ENCODE measurements around the gene MAD1L1. TPM values are rescaled to one million over a fixed set of nuclear protein-coding genes. Genes with fewer than 3 reads are reported as not detected.

The MAD1L1 gene
- total and polyA plus RNA-seq, 4 donors = 43.0 to 54.9 (median 49.9) TPM

DNA sequence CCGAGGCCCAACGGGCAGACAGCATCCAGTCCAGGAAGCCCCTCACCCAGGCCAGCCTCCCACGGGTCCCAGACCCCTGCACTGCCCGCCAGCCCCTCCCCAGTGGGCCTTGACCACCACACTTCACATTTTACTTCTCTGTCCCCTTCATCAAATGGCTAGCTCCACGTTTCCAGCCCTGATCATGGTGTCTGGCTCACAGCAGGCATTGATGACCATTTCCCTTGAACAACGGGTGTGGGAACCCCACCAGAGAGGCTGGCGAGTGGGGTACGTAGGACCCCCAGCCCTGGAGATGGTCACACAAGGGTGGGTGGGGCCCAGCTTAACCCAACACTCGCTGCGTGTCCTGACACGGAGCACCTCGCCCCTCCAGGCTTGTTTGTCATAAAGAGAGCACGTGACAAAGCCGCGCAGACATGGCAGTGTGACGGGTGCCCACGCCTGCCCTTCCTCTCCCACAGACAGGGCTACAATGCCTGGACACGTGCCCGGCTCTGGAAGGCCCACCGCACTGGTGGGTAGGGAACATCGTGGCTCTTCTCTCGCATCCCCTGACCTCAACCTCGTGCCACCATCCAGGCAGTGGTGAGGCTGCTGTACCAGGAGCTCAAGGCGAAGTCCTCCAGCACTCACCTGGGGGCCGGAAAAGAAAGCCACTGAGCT is 267.7 kb downstream of the MAD1L1 start:
- Histone ChIP-seq H3K4me1 (ENCODE audit: control insufficient read depth in 5 of 5, insufficient read depth in 5 of 5, low read length in 5 of 5) (no peaks in the 10 kb centered on the region), H3K9ac (ENCODE audit: insufficient read depth in 1 of 2, low read length in 2 of 2) (no peak overlapping the region), H3K4me3 (no peak overlapping the region), H3K9me3 (ENCODE audit: control insufficient read depth in 4 of 4, insufficient read depth in 3 of 4, low read length in 3 of 4) (no peaks in the 10 kb centered on the region), H3K36me3 (ENCODE audit: control insufficient read depth in 4 of 4, insufficient read depth in 4 of 4, low read length in 4 of 4) (peaks cover 0 to 9% (median 0%) of the 10 kb centered on the region in 4 donors), H3K27me3 (ENCODE audit: control insufficient read depth in 3 of 3, insufficient read depth in 3 of 3, low read length in 2 of 3) (no peaks in the 10 kb centered on the region), H3K27ac (ENCODE audit: low read depth in 1 of 2, low read length in 1 of 2) (no peak overlapping the region)
- 95 to 97% methylated on average over 25 of the region's 25 CpGs for WGBS, 2 donors
- DNase-seq = no peak
- TF ChIP-seq, protein P1, sequence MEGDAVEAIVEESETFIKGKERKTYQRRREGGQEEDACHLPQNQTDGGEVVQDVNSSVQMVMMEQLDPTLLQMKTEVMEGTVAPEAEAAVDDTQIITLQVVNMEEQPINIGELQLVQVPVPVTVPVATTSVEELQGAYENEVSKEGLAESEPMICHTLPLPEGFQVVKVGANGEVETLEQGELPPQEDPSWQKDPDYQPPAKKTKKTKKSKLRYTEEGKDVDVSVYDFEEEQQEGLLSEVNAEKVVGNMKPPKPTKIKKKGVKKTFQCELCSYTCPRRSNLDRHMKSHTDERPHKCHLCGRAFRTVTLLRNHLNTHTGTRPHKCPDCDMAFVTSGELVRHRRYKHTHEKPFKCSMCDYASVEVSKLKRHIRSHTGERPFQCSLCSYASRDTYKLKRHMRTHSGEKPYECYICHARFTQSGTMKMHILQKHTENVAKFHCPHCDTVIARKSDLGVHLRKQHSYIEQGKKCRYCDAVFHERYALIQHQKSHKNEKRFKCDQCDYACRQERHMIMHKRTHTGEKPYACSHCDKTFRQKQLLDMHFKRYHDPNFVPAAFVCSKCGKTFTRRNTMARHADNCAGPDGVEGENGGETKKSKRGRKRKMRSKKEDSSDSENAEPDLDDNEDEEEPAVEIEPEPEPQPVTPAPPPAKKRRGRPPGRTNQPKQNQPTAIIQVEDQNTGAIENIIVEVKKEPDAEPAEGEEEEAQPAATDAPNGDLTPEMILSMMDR (IDR thresholded peaks at IDR 0.05; ENCODE audit: control extremely low read depth, extremely low read depth) = no peak
- no peak for ATAC-seq (ENCODE audit: insufficient read depth, low FRiP score)

DNA sequence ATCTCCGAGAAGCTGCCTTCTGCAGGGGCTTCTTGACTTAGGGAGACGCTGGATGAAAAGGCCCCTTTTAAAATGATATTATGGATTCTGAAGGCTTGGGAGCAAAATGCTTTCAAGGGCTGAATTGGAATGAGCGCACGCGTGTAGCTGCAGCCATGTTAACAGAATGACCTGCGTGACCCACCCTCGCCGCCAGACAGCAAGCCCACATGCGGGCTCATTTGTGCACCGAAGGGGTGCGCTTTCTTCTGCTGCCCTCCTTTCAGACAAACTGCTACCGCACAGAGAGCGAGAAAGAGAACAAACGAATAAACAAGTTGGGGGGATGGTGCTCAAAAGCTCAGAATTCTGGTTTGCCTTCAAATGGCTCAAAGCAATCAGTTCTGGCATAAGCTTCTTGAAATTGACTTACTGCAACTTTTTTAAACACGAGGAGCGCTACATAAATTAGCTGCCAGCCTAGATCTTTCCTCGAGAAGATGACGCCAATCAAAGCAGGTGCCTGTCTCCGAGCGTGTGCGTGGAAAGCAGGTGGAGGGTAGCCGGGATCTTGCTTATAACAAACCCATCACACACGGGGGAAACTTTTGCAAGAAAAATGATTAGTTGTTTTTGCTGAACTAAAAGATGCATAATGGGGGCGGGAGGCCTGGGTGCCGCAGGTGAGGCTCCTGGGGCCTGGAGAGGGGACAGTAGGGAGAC is 268.4 kb downstream of the MAD1L1 start:
- Histone ChIP-seq H3K4me3 (no peak overlapping the region), H3K36me3 (ENCODE audit: control insufficient read depth in 4 of 4, insufficient read depth in 4 of 4, low read length in 4 of 4) (peaks cover 0 to 9% (median 0%) of the 10 kb centered on the region in 4 donors), H3K27ac (ENCODE audit: low read depth in 1 of 2, low read length in 1 of 2) (no peak overlapping the region), H3K9ac (ENCODE audit: insufficient read depth in 1 of 2, low read length in 2 of 2) (no peak overlapping the region), H3K4me1 (ENCODE audit: control insufficient read depth in 5 of 5, insufficient read depth in 5 of 5, low read length in 5 of 5) (no peaks in the 10 kb centered on the region), H3K27me3 (ENCODE audit: control insufficient read depth in 3 of 3, insufficient read depth in 3 of 3, low read length in 2 of 3) (no peaks in the 10 kb centered on the region), H3K9me3 (ENCODE audit: control insufficient read depth in 4 of 4, insufficient read depth in 3 of 4, low read length in 3 of 4) (no peaks in the 10 kb centered on the region)
- DNase-seq (no peak), ATAC-seq (ENCODE audit: insufficient read depth, low FRiP score) (no peak)
- 95% methylated on average over 25 of the region's 25 CpGs for WGBS, 2 donors
- TF ChIP-seq, protein P1 (IDR thresholded peaks at IDR 0.05; ENCODE audit: control extremely low read depth, extremely low read depth) = no peak

DNA sequence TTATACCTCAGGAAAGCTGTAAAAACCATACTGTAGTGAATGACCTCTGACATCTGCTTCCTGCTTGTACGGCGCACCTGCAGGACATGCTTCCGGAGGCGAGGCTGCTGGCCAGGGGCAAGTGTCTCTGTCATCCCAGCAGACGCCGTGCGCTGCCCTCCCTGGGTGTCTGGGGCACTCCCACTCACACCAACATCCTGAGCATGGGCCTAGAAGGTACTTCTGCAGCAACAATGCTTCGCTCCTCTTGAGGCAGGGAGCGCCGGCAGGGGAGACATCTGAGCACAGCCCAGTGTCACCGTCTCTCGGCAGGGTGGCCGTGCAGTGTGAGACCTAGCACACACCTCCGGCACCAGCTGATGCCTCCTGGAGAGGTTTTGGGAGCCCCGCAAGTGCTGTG is 269.2 kb downstream of the MAD1L1 start:
- H3K9ac ChIP-seq (ENCODE audit: insufficient read depth in 1 of 2, low read length in 2 of 2) = no peak overlapping the region
- H3K27me3 ChIP-seq (ENCODE audit: control insufficient read depth in 3 of 3, insufficient read depth in 3 of 3, low read length in 2 of 3) = no peaks in the 10 kb centered on the region
- H3K4me3 ChIP-seq = no peak overlapping the region
- WGBS, 2 donors = 95 to 96% methylated on average over 15 of the region's 15 CpGs
- DNase-seq = no peak
- no peaks in the 10 kb centered on the region for H3K9me3 ChIP-seq (ENCODE audit: control insufficient read depth in 4 of 4, insufficient read depth in 3 of 4, low read length in 3 of 4)
- H3K4me1 ChIP-seq (ENCODE audit: control insufficient read depth in 5 of 5, insufficient read depth in 5 of 5, low read length in 5 of 5) = no peaks in the 10 kb centered on the region
- ATAC-seq (ENCODE audit: insufficient read depth, low FRiP score) = no peak
- no peak overlapping the region for H3K27ac ChIP-seq (ENCODE audit: low read depth in 1 of 2, low read length in 1 of 2)
- TF ChIP-seq, protein P1 (IDR thresholded peaks at IDR 0.05; ENCODE audit: control extremely low read depth, extremely low read depth) = no peak
- peaks cover 0 to 9% (median 0%) of the 10 kb centered on the region in 4 donors for H3K36me3 ChIP-seq (ENCODE audit: control insufficient read depth in 4 of 4, insufficient read depth in 4 of 4, low read length in 4 of 4)
